Measurements from ENCODE around the gene RANBP10.

- TF ChIP-seq POLR2AphosphoS5 (IDR thresholded peaks at IDR 0.05; ENCODE audit: borderline replicate concordance, low read depth, low read length) (no peak), EZH2 (IDR thresholded peaks at IDR 0.05) (no peak), FOXP2 (optimal IDR thresholded peaks at IDR 0.05; ENCODE audit: control extremely low read depth, extremely low read length, insufficient read depth) (no peak)
Measured at GRCh38 chr16:67780847-67781564, 25.4 kb downstream of the RANBP10 start.

All from SK-N-MC (cell line).